Mesothelial cell of epicardium (in vitro differentiated cells): ENCODE data around the gene CHRND. TPM values are rescaled to one million over a fixed set of nuclear protein-coding genes. Genes with fewer than 3 reads are reported as not detected.
"Not testable (repeated sequence)": the region's sequence is repeated elsewhere in the genome, so short reads cannot be mapped to it uniquely, and the experiment has no call there.

Source experiments
- DNase-seq, 2 experiments: peaks; one replicate each; pipeline ENCODE4 v3.0.0; 2021; ENCODE audit warnings: low spot score in 2 of 2; ENCODE audit not compliant: unreplicated experiment in 2 of 2
- H3K27ac Mint-ChIP-seq: 2 replicates; pipeline ENCODE4 v1.8.0; 2021; ENCODE audit warnings: mixed read lengths
- H3K27me3 Mint-ChIP-seq: 2 replicates; pipeline ENCODE4 v1.8.0; 2021; ENCODE audit warnings: low read depth, mixed read lengths
- H3K36me3 Mint-ChIP-seq: 2 replicates; pipeline ENCODE4 v1.8.0; 2021; ENCODE audit warnings: mixed read lengths
- H3K4me1 Mint-ChIP-seq: 2 replicates; pipeline ENCODE4 v1.8.0; 2021; ENCODE audit warnings: mixed read lengths
- H3K4me3 Mint-ChIP-seq: 2 replicates; pipeline ENCODE4 v1.8.0; 2021; ENCODE audit warnings: mild to moderate bottlenecking, moderate library complexity, mixed read lengths
- H3K9me3 Mint-ChIP-seq: 2 replicates; pipeline ENCODE4 v1.8.0; 2021; ENCODE audit warnings: mixed read lengths
- total RNA-seq: library from RNA; stranded (reverse); gene quantifications from 3 replicates; pipeline ENCODE4 v1.2.1, GENCODE V29; 2021
- TF ChIP-seq, protein P1 (sequence below): fragments of 200-600 bp; sonication (generic); IDR thresholded peaks from one replicate; pipeline ENCODE4 v1.5.0; 2021; ENCODE audit warnings: antibody characterized with exemption; ENCODE audit not compliant: unreplicated experiment

Gene CHRND
- total RNA-seq, 1 donor from 2014 or later: not detected

DNA sequence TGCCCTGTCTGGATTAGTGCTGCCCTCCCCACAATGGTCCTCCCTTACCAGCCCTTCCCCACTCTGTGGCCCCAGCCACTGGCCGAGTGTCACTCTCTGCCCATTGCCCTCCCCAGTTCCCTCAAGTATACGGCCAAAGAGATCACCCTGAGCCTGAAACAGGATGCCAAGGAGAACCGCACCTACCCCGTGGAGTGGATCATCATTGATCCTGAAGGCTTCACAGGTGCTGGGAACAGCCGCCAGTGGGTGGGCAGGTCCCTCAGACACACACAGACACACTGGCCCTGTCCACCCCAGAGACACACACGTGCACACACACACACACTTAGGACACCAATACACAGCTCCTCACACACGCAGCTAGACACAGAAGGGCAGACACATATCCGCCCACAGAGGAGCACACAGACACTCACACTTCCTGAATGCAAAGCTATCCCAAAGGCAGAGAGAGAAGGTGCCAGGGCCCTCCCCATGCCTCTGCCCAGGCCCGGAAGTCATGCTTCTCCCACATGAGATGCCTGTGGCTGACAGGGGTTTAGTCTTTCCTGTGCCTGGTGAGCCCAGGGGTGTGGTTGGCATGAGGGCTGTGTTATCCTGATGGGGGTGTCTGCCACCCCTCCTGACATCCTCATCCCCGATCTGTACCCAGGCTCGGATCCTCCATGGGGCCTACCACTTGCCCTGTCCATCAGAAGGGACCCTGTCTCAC lies 2.9 kb downstream of the CHRND start:
- H3K4me1 Mint-ChIP-seq: peaks cover 2% of the 10 kb centered on the region
- H3K4me3 Mint-ChIP-seq: no peak overlapping the region
- no peaks in the 10 kb centered on the region for H3K36me3 Mint-ChIP-seq
- H3K27ac Mint-ChIP-seq: no peak overlapping the region
- TF ChIP-seq, protein P1, sequence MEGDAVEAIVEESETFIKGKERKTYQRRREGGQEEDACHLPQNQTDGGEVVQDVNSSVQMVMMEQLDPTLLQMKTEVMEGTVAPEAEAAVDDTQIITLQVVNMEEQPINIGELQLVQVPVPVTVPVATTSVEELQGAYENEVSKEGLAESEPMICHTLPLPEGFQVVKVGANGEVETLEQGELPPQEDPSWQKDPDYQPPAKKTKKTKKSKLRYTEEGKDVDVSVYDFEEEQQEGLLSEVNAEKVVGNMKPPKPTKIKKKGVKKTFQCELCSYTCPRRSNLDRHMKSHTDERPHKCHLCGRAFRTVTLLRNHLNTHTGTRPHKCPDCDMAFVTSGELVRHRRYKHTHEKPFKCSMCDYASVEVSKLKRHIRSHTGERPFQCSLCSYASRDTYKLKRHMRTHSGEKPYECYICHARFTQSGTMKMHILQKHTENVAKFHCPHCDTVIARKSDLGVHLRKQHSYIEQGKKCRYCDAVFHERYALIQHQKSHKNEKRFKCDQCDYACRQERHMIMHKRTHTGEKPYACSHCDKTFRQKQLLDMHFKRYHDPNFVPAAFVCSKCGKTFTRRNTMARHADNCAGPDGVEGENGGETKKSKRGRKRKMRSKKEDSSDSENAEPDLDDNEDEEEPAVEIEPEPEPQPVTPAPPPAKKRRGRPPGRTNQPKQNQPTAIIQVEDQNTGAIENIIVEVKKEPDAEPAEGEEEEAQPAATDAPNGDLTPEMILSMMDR: no peak
- no peaks in the 10 kb centered on the region for H3K9me3 Mint-ChIP-seq
- DNase-seq: no peak
- H3K27me3 Mint-ChIP-seq: peaks cover 50% of the 10 kb centered on the region

DNA sequence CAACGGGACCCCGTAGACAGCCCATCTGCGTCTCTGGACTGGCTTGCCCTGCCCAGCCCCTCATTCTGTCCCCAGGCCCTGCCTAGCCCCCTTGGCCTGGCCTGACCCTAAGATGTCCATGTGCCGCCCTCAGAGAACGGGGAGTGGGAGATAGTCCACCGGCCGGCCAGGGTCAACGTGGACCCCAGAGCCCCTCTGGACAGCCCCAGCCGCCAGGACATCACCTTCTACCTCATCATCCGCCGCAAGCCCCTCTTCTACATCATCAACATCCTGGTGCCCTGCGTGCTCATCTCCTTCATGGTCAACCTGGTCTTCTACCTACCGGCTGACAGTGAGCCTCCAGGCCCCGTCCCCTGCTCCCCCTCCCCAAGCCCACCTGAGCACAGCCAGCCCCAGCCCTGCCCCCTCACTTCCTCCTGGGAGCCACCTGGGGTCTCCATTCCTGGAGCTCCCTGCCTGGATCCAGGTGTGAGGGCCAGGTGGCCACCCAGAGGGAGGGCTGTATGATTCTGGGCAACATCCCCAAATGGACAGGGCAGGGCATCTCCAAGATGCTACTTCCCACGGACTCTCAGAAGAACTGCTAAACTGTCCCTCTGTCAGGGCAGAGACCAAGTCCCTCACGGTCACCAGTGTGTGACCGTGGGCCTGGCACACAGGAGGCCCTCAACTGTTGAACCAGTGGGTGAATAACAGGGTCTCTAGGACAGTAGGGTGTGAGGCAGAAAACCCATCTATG lies 4.0 kb downstream of the CHRND start:
- TF ChIP-seq, protein P1: no peak
- no peak for DNase-seq
- H3K27ac Mint-ChIP-seq: no peak overlapping the region
- H3K9me3 Mint-ChIP-seq: no peaks in the 10 kb centered on the region
- H3K27me3 Mint-ChIP-seq: peaks cover 40% of the 10 kb centered on the region
- H3K4me1 Mint-ChIP-seq: no peaks in the 10 kb centered on the region
- H3K4me3 Mint-ChIP-seq: no peak overlapping the region
- no peaks in the 10 kb centered on the region for H3K36me3 Mint-ChIP-seq

DNA sequence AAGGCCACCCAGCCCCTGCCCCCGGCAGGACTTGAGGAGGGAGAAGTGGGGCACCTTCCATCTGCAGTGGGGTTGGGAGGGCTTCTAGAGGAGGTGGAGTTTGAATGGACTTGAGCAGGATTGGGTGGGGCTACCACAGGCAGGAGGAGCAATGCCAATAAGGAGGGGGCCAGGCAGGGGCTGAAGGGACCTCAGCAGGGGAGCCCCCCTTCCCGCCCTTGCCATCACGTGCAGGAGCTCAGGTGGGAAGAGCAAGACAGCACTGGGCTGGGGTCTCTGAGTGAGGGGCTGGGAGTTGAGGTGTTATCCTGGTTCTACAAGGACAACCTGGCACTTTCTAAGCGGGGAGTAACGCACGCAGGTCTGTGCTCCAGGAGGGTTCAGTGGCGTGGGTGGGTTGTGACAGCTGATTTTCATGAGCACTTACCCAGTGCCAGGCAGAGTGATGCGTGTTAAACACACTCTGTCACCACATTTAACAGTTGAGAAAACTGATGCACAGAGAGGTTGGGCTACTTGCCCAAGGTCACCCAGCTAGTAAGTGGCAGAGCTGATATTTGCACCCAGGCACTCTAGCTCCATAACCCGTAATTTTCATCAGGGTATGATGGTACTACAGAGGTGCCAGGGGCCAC lies 4.8 kb downstream of the CHRND start:
- H3K4me3 Mint-ChIP-seq: no peak overlapping the region
- no peak for DNase-seq

DNA sequence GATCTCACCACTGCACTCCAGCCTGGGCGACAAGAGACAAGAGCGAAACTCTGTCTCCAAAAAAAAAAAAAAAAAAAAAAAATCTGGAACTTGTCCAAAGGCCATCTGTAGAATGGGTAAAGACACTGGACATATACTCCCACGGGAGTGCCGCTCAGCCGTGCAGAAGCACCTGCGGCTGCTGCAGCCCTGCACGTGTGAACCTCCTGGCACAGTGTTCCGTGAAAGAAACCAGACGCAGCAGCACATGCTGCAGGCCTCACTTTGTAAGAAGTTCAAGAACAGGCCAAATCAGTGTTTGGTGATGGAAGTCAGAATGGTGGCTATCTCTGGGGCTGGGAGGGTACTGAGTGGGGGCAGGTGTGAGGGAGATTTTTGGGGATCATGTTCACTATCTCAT lies 6.5 kb downstream of the CHRND start:
- H3K9me3 Mint-ChIP-seq: peaks cover 7% of the 10 kb centered on the region
- peaks cover 2% of the 10 kb centered on the region for H3K36me3 Mint-ChIP-seq
- TF ChIP-seq, protein P1: no peak
- H3K27me3 Mint-ChIP-seq: peaks cover 25% of the 10 kb centered on the region
- no peaks in the 10 kb centered on the region for H3K4me1 Mint-ChIP-seq
- no peak overlapping the region for H3K27ac Mint-ChIP-seq
- no peak for DNase-seq
- H3K4me3 Mint-ChIP-seq: no peak overlapping the region

More for the DNA sequence above, 4.8 kb downstream of the CHRND start:
- no peaks in the 10 kb centered on the region for H3K9me3 Mint-ChIP-seq
- no peak overlapping the region for H3K27ac Mint-ChIP-seq
- no peaks in the 10 kb centered on the region for H3K4me1 Mint-ChIP-seq
- H3K27me3 Mint-ChIP-seq: peaks cover 37% of the 10 kb centered on the region
- TF ChIP-seq, protein P1: no peak
- H3K36me3 Mint-ChIP-seq: no peaks in the 10 kb centered on the region

DNA sequence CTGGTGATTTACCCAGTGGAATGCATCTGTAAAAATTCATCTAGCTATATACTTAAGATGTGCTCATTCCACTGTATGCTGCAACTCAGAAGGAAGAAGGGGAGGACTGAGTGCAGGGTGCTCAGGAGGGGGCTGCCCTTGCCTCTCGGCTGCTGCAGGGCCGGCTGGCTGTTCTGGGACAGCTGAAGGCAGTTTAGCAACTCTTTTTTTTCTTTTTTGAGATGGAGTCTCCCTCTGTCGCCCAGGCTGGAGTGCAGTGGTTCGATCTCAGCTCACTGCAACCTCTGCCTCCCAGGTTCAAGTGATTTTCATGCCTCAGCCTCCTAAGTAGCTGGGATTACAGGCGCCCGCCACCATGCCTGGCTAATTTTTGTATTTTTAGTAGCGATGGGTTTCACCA lies 6.9 kb downstream of the CHRND start:
- not testable (repeated sequence) for H3K9me3 Mint-ChIP-seq, H3K4me3 Mint-ChIP-seq, H3K4me1 Mint-ChIP-seq, H3K36me3 Mint-ChIP-seq, DNase-seq, H3K27ac Mint-ChIP-seq
- peaks cover 23% of the 10 kb centered on the region for H3K27me3 Mint-ChIP-seq
